Retinal pigment epithelial cell (primary cell): ENCODE results near the gene CROCC2.

Experiments used
- DNase-seq: peaks from one replicate; pipeline ENCODE4 v3.0.0-alpha.2; 2010; ENCODE audit warnings: low read depth
- H3K4me3 ChIP-seq: 2 replicates; pipeline ENCODE4 v1.5.1; 2011; ENCODE audit warnings: mild to moderate bottlenecking, low read length, control low read depth, moderate library complexity
- TF ChIP-seq, protein P1 (sequence below): conservative IDR thresholded peaks from 2 replicates; pipeline ENCODE4 v1.5.1; 2011; ENCODE audit warnings: low read depth, low read length, control low read depth, inconsistent platforms

The CROCC2 gene

DNA sequence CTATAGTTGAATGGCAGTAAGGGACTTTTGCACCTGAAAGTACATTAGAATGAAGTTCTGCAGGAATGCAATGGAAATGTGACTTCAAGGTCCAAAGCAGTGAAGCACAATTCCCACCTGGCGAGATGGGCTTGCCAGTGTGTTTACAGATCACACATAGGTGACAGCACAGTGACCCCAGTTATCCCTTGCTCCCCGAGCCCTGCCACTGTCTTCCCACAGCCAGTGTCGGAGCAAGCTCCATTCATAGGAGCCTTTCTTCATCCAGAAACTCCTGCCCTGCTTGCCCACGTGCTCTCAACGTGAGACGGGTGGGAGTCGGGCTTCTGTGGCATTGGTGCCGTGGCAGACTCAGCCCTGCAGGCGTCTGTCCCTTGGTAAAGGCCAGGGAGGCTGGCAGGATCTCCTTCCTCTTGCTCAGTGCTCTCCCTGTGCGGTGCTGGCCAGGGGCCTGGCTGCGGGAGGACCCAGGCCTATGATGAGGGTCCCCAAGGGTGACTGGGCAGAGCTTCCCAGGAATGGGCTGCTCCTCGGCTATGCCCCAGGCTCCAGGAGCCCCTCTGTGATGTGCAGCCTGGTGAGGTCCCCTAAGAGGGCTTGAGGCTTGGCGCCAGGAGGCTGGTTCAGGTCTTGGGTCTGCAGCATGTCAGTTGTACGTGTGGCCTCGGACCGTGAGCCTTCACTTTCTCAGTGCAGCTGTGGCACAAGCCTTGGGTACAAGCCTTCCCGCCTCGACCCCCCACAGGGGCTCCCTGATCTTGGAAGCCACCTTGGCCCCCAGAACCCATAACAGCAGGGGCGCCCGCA lies 132.4 kb downstream of the CROCC2 start:
- no peak overlapping the region for H3K4me3 ChIP-seq
- DNase-seq = no peak
- TF ChIP-seq, protein P1, sequence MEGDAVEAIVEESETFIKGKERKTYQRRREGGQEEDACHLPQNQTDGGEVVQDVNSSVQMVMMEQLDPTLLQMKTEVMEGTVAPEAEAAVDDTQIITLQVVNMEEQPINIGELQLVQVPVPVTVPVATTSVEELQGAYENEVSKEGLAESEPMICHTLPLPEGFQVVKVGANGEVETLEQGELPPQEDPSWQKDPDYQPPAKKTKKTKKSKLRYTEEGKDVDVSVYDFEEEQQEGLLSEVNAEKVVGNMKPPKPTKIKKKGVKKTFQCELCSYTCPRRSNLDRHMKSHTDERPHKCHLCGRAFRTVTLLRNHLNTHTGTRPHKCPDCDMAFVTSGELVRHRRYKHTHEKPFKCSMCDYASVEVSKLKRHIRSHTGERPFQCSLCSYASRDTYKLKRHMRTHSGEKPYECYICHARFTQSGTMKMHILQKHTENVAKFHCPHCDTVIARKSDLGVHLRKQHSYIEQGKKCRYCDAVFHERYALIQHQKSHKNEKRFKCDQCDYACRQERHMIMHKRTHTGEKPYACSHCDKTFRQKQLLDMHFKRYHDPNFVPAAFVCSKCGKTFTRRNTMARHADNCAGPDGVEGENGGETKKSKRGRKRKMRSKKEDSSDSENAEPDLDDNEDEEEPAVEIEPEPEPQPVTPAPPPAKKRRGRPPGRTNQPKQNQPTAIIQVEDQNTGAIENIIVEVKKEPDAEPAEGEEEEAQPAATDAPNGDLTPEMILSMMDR = no peak

DNA sequence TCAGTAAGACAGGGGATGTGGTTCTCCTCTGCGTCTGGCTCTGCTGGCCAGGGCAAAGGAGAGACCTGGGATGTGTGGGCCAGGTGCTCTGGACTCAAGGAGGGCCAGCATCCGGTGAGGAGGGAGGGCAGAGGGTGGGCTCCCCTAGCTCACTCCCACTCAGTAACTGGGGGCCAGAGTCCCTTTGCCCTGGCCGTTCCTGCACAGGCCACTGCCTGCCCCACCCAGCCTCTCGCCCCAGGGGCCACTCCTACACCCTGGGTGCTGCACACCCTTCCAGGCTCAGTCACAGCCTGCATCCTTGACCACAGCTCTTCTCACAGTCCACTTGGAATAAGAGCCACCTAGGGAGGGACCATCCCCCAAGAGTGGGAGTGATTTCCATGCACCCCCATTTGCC lies 133.3 kb downstream of the CROCC2 start:
- no peak overlapping the region for H3K4me3 ChIP-seq
- DNase-seq = no peak
- TF ChIP-seq, protein P1 = no peak

DNA sequence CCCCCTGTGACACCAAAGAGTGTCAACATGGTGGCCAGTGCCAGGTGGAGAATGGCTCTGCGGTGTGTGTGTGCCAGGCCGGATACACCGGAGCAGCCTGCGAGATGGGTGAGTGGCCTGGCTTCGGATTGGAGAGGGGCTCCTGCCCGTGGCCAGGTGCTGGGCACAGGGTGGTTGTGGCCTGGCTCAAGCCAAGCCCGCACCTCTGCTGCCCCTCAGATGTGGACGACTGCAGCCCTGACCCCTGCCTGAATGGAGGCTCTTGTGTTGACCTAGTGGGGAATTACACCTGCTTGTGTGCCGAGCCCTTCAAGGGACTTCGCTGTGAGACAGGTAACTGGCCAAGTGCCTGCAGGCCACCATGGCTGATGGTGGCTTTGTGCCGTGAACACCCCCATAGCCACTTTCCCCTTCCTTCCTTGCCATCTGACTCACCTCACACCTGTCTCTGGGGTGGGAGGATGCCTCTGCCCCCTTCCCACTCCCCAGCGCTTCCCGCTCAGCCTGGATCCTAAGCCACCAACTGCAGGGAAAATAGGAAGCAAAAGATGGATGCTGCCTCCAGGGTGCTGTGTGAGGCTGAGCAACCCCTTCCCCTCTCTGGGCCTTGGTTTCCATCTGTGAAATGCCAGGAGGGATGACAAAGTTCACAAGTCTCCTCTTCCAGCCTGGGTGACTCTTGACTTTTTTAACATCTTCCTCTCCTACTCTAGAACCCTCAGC lies 134.1 kb downstream of the CROCC2 start:
- no peak overlapping the region for H3K4me3 ChIP-seq
- TF ChIP-seq, protein P1 = no peak
- DNase-seq = no peak

DNA sequence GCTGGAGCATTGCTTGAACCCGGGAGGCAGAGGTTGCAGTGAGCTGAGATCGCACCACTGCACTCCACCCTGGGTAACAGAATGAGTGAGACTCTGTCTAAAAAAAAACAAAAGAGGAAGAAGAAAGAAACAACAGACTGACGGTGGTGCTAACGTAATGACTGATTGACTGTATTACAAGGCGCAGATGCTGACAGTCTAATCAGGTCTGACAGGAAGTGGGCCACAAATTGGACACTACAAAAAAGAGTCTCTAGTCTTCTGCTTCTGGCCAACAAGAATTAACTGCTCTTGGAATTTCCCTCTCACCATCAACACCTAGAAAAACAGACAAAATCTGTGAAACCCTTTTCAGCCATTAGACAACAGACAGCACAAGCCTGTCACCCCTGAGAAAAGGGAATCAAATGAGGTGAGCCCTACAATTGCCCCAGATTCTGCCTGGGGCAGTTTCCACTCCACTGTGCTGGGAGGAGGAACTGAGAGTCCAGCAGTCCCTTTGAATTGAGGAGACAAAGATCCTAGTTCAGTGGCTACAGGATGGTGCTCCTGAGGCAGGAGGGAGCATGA lies 135.5 kb downstream of the CROCC2 start:
- TF ChIP-seq, protein P1 = no peak
- no peak for DNase-seq
- no peak overlapping the region for H3K4me3 ChIP-seq
